GOT3 (cell line): ENCODE data around the gene CLIP2.
"Not testable (repeated sequence)": the region's sequence is repeated elsewhere in the genome, so short reads cannot be mapped to it uniquely, and the experiment has no call there.

ENCODE experiments used
- DNase-seq: peaks from one replicate; lab custom pipeline; 2025; ENCODE audit warnings: mixed read lengths; lab: John Stamatoyannopoulos, UW

The CLIP2 gene

GRCh38 chr7:74332373-74333176, 43.4 kb downstream of the CLIP2 start:
- no peak for DNase-seq

DNA sequence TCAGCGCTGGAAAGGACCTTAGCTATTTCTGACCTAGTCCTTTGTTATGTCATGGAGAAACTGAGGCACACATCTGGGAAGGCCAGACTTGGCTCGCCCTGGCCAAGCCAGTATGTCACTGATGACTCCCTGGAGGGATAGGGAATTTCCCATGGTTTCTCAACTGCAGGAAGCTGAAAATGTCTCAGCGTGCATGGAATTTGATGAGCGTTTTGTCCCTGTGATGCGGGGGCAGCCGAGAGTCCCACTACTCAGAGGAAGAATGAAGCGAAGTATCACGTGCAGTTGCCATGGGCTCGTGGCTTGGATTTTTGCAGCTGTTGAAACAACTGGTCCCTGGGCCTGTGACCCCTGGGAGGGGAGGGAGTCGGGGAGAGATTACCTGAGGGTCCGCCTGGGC, 44.8 kb downstream of the CLIP2 start:
- DNase-seq: no peak

- no peak for DNase-seq
These were observed 48.7 kb downstream of the CLIP2 start for GRCh38 chr7:74337926-74338325.

GRCh38 chr7:74338366-74339108, 49.3 kb downstream of the CLIP2 start:
- DNase-seq: no peak

DNA sequence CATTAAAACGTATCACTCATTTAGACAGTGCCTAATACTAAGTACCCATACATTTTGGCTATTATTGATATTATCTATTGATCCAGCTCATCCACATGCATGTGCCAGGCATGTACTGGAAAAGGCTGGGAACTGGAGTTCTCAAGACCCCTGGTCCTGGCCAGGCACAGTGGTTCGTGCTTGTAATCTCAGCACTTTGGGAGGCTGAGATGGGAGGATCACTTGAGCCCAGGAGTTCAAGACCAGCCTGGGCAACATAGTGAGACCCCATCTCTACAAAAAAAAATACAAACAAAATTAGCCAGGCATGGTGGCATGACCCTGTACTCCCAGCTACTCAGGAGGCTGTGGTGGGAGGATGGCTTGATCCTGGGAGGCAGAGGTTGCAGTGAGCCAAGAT, 50.4 kb downstream of the CLIP2 start:
- not testable (repeated sequence) for DNase-seq

GRCh38 chr7:74343281-74344131, 54.3 kb downstream of the CLIP2 start:
- DNase-seq: no peak

GRCh38 chr7:74344132-74344496, 54.9 kb downstream of the CLIP2 start:
- DNase-seq: no peak

DNA sequence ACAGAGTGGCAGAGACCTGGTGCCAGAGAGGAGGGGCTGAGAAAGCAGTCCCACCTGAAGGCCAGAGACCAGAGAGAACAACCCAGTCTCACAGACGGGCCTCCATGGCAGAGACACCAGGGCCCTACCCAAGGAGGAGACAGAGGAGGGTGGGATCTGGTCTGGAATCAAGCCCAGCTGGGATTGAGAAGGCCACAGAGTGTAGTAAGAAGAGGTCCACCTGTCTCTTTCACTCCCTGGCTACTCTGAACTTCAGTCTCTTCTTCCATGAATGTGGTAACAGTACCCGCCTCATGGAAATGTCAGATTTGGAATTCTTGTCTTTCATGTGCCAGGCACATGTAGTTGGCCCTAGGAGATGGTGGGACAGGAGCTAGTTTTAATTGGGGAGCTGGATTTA, 55.6 kb downstream of the CLIP2 start:
- DNase-seq: no peak

DNA sequence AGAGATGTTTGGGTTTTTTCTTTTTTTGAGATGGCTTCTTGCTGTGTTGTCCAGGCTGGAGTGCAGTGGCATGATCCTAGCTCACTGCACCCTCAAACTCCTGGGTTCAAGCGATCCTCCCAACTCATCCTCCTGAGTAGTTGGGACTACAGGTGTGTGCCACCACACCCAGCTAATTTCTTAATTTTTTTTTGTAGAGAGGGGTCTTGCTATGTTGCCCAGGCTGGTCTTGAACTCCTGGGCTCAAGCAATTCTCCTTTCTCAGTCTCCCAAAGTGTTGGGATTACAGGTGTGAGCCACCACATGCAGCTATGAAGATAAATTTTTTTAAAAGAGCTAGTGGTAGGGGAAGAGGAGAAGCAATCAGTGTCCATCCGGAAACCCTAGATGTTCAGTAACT, 56.8 kb downstream of the CLIP2 start:
- DNase-seq: no peak

GRCh38 chr7:74349621-74350020, 60.4 kb downstream of the CLIP2 start:
- no peak for DNase-seq

GRCh38 chr7:74350751-74351150, 61.5 kb downstream of the CLIP2 start:
- no peak for DNase-seq

- DNase-seq: no peak
These were observed 62.6 kb downstream of the CLIP2 start for GRCh38 chr7:74351836-74352235.

- not testable (repeated sequence) for DNase-seq
These were observed 63.4 kb downstream of the CLIP2 start for GRCh38 chr7:74352551-74353138.

DNA sequence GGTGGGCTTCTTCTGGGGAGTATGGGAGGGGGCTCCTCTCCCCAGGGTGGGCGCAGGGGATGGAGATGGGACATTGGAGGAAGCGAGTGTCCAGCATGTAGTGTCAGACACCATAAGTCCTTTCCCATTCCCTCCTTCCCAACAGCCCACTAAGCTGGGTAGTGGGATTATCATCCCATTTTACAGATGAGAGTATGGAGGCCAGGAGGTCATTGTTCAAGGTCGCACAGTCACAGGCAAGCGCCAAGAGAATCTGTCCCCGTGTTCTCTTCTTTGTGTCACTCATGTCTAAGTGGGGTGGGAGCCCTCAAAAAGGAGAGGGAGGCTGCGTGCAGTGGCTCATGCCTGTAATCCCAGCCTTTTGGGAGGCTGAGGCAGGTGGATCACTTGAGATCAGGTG, 64.8 kb downstream of the CLIP2 start:
- no peak for DNase-seq

DNA sequence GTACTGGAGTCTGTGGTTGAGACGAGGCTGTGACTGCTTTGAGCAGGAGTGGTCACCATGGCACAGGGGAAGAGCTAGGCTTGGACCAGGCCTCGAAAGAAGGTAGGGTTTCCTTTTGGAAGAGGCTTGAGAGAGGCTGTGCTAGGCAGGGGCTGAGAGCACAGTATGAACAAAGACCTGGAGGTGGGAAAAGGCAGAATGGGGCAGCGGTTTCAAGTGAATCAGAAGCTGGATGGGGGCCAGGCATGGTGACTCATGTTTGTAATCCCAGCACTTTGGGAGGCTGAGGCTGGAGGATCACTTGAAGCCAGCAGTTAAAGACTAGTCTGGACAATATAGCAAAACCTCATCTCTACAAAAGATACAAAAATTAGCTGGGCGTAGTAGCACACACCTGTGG, 65.9 kb downstream of the CLIP2 start:
- peak; percentile 20 for DNase-seq

- no peak for DNase-seq
These were observed 67.5 kb downstream of the CLIP2 start for GRCh38 chr7:74356589-74357315.

DNA sequence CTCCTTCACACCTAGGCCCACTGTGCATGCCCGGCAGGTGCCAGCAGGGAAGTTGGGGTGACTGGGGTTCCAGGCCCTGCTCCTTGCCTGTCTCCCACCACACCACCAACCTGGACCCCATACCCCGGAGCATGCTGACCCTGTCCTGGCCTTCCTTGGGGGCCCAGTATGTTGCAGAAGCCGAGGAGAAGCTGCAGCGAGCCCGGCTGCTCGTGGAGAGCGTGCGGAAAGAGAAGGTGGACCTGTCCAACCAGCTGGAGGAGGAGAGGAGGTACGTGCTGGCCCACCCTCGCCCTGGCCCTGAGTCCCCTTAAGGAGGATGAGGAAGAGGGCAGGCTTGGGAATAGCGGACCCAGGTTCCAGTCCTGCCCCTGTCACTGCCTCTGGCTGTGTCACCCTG, 70.8 kb downstream of the CLIP2 start:
- DNase-seq: no peak

GRCh38 chr7:74362266-74362665, 73.1 kb downstream of the CLIP2 start:
- no peak for DNase-seq

GRCh38 chr7:74364061-74364460, 74.9 kb downstream of the CLIP2 start:
- no peak for DNase-seq

DNA sequence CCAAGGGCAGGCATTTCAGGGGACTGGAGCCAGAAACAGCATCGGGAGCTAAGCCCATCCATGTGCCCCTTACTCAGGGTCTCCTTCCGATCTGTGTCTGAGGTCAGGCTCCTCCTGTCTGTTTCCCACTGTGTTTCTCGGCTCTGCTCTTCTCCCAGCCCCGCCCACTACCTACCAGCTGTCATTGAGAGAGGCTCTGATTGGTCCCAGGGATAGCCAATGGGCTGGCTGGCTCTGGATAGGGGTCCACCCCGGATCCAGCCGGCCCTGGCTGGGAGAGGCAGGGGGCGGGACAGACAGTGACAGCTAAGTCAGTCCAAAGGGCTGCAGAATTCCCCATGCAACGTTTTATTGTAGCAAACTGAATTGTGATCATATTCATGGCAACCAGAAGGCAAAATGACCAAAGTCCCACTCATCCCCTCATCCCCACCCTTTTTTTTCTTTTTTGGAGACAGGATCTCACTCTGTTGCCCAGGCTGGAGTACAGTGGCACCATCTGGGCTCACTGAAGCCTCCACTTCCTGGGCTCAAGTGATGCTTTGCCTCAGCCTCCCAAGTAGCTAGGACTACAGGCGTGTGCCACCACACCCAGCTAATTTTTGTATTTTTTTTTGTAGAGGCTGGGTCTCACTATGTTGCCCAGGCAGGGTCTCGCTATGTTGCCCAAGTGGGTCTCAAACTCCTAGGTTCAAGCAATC, 76.3 kb downstream of the CLIP2 start:
- no peak for DNase-seq
